HT-29 (cell line): ENCODE measurements around the gene PRSS2. TPM values are rescaled to one million over a fixed set of nuclear protein-coding genes. Genes with fewer than 3 reads are reported as not detected.

Source experiments
- small RNA-seq: library from RNA; depleted of rRNA; stranded (forward); fragments of <200 nt; gene quantifications from one replicate; pipeline ENCODE3, GENCODE V24; 2014
- total RNA-seq: library from RNA; depleted of rRNA; stranded (reverse); fragments of >200 nt; shearing (Covaris generic); gene quantifications from 2 replicates; pipeline ENCODE4 v1.2.3, GENCODE V29; 2014; rRNA removed

Gene PRSS2
- total RNA-seq, 1 experiment from 2014 or later = 0.79 TPM

Small RNAs within 50 kb of the gene (small RNA-seq; reads per million reads assigned to genes)
- not detected for gene TRBD1
- not detected for gene TRBJ1-1
- not detected for gene TRBJ1-2
- not detected for gene TRBJ1-3
- gene TRBJ1-4 = not detected
- gene TRBJ1-5 = not detected
- gene TRBJ1-6 = not detected
- not detected for gene TRBJ2-1
- gene TRBJ2-2 = not detected
- not detected for gene TRBJ2-2P
- not detected for gene TRBJ2-3
- not detected for gene TRBJ2-4
- not detected for gene TRBJ2-5
- gene TRBJ2-6 = not detected
- gene TRBJ2-7 = not detected

Other genes with a start within 250 kb of the PRSS2 start
- gene PRSS1, start 21.5 kb upstream of the PRSS2 start, total RNA-seq = 3.2 and 3.3 TPM in 2 replicates
- 35.9 and 45.9 TPM in 2 replicates for gene EPHB6, start 84.1 kb downstream of the PRSS2 start, total RNA-seq
- gene TRPV6, start 114.8 kb downstream of the PRSS2 start, total RNA-seq = 0.55 and 0.56 TPM in 2 replicates
- gene TRPV5, start 162.8 kb downstream of the PRSS2 start, total RNA-seq = 0.18 TPM in 1 of 2 replicates, not detected in the other
- gene LLCFC1, start 168.5 kb downstream of the PRSS2 start, total RNA-seq = not detected in 2 replicates
- gene KEL, start 191.4 kb downstream of the PRSS2 start, total RNA-seq = 0.13 TPM in 1 of 2 replicates, not detected in the other